GM23248 (cell line): ENCODE results near the gene RAMACL. TPM values are rescaled to one million over a fixed set of nuclear protein-coding genes. Genes with fewer than 3 reads are reported as not detected.

Source experiments
- DNase-seq: peaks from one replicate; pipeline ENCODE4 v3.0.0-alpha.2; 2015
- H2AFZ ChIP-seq: fragments of 200-600 bp; sonication (generic); 2 replicates; pipeline ENCODE4 v1.6.1; 2016; ENCODE audit warnings: antibody characterized with exemption
- H3F3A ChIP-seq: fragments of 200-600 bp; sonication (generic); 2 replicates; pipeline ENCODE4 v1.6.1; 2016; ENCODE audit warnings: mild to moderate bottlenecking, antibody characterized with exemption, mixed run types; ENCODE audit not compliant: insufficient read depth
- H3K27ac ChIP-seq: fragments of 200-600 bp; sonication (generic); 2 replicates; pipeline ENCODE4 v1.5.1; 2016; ENCODE audit warnings: mild to moderate bottlenecking
- H3K27me3 ChIP-seq: fragments of 200-600 bp; sonication (generic); replicated peaks from 2 replicates; pipeline ENCODE4 v1.6.1; 2016; ENCODE audit warnings: mild to moderate bottlenecking; ENCODE audit not compliant: insufficient read depth
- H3K36me3 ChIP-seq: fragments of 200-600 bp; sonication (generic); 2 replicates; pipeline ENCODE4 v1.6.1; 2016; ENCODE audit warnings: low read depth, mild to moderate bottlenecking
- H3K4me1 ChIP-seq: fragments of 200-600 bp; sonication (generic); 2 replicates; pipeline ENCODE4 v1.6.1; 2016; ENCODE audit warnings: mild to moderate bottlenecking; ENCODE audit not compliant: insufficient read depth
- H3K4me2 ChIP-seq: fragments of 200-600 bp; sonication (generic); one replicate; pipeline ENCODE4 v1.6.1; 2016; ENCODE audit warnings: mild to moderate bottlenecking; ENCODE audit not compliant: unreplicated experiment
- H3K4me3 ChIP-seq: fragments of 200-600 bp; sonication (generic); 2 replicates; pipeline ENCODE4 v1.5.1; 2016; ENCODE audit warnings: mild to moderate bottlenecking
- H3K79me2 ChIP-seq: fragments of 200-600 bp; sonication (generic); 2 replicates; pipeline ENCODE4 v1.6.1; 2016; ENCODE audit warnings: mild to moderate bottlenecking; ENCODE audit not compliant: insufficient read depth
- H3K9ac ChIP-seq: fragments of 200-600 bp; sonication (generic); 2 replicates; pipeline ENCODE4 v1.6.1; 2016; ENCODE audit warnings: mild to moderate bottlenecking
- H3K9me2 ChIP-seq: fragments of 200-600 bp; sonication (generic); 2 replicates; pipeline ENCODE4 v1.6.1; 2016; ENCODE audit warnings: mixed run types, mild to moderate bottlenecking, moderate library complexity; ENCODE audit not compliant: insufficient read depth
- H3K9me3 ChIP-seq: fragments of 200-600 bp; sonication (generic); one replicate; pipeline ENCODE4 v1.6.1; 2017; ENCODE audit warnings: low read depth
- H4K20me1 ChIP-seq: fragments of 200-600 bp; sonication (generic); 2 replicates; pipeline ENCODE4 v1.6.0; 2016; ENCODE audit not compliant: insufficient read depth
- EZH2 ChIP-seq: fragments of 200-600 bp; sonication (generic); IDR thresholded peaks from 2 replicates; pipeline ENCODE4 v1.6.1; 2018; ENCODE audit warnings: antibody characterized with exemption, mild to moderate bottlenecking; ENCODE audit not compliant: insufficient read depth, poor library complexity, severe bottlenecking
- EZH2phosphoT487 ChIP-seq: fragments of 200-600 bp; sonication (generic); IDR thresholded peaks from 2 replicates; pipeline ENCODE4 v1.6.1; 2018; ENCODE audit warnings: antibody characterized with exemption, moderate library complexity, mild to moderate bottlenecking, low read depth; ENCODE audit not compliant: insufficient read depth
- WGBS, 2 experiments: methylation state at CpG; one replicate each; pipeline ENCODE4 v1.1.6; 2015 to 2017; ENCODE audit warnings: low lambda C conversion rate in 2 of 2, low coverage in 1 of 2; ENCODE audit errors: missing lambda C conversion rate in 2 of 2; 5-methylcytosine and 5-hydroxymethylcytosine counted together
- in situ Hi-C: fragments of 300-500 bp; cut with MboI; formaldehyde crosslinking; loops from 2 replicates; pipeline ENCODE4 v1.15.0; 2020
- polyA plus RNA-seq: library from polyadenylated mRNA; unstranded; fragments of >200 nt; fragmentation: Nextera tagmentation; extraction: Ambion mirVana; gene quantifications from 2 replicates; pipeline ENCODE4 v1.2.1, GENCODE V29; 2016
- total RNA-seq: library from RNA; depleted of rRNA; stranded (reverse); fragments of >200 nt; shearing (Covaris generic); gene quantifications from 2 replicates; pipeline ENCODE4 v1.2.3, GENCODE V29; 2014

The RAMACL gene
- total and polyA plus RNA-seq, 2 experiments from 2014 or later, result 0.31 to 2.1 TPM

- Histone ChIP-seq H3F3A (peaks cover 24% of the 10 kb centered on the region), H3K27me3 (no peaks in the 10 kb centered on the region), H3K9me3 (no peaks in the 10 kb centered on the region), H3K9ac (no peak overlapping the region), H3K4me1 (peaks cover 27% of the 10 kb centered on the region), H3K79me2 (peaks cover 76% of the 10 kb centered on the region), H3K4me2 (peak overlapping the region; percentile 33), H3K36me3 (no peaks in the 10 kb centered on the region), H3K27ac (no peak overlapping the region), H4K20me1 (no peaks in the 10 kb centered on the region), H2AFZ (no peak overlapping the region), H3K4me3 (no peak overlapping the region), H3K9me2 (no peaks in the 10 kb centered on the region)
- no peak for DNase-seq
- in situ Hi-C loops, result no loop called here
- TF ChIP-seq EZH2phosphoT487 (no peak), EZH2 (no peak)
- WGBS, 2 experiments, result 89 to 91% methylated on average over 8 of the region's 8 CpGs
Observed at GRCh38 chr6:166589786-166590574, 3.5 kb upstream of the RAMACL start.

GRCh38 chr6:166589337-166589731 lies 2.9 kb upstream of the RAMACL start:
- in situ Hi-C loops, result no loop called here
- peaks cover 26% of the 10 kb centered on the region for H3K4me1 ChIP-seq

GRCh38 chr6:166588691-166589336 lies 2.3 kb upstream of the RAMACL start:
- TF ChIP-seq EZH2phosphoT487 (no peak), EZH2 (no peak)
- in situ Hi-C loops, result no loop called here
- Histone ChIP-seq H3K79me2 (peaks cover 88% of the 10 kb centered on the region), H2AFZ (no peak overlapping the region), H3K27me3 (no peaks in the 10 kb centered on the region), H3K36me3 (no peaks in the 10 kb centered on the region), H3K9me3 (no peaks in the 10 kb centered on the region), H3K27ac (peak overlapping the region; percentile 25; the same call in 1 of the 2 replicates), H3K9me2 (no peaks in the 10 kb centered on the region), H3K9ac (no peak overlapping the region), H3K4me3 (no peak overlapping the region), H4K20me1 (no peaks in the 10 kb centered on the region), H3F3A (peaks cover 20% of the 10 kb centered on the region), H3K4me2 (peak overlapping the region; percentile 33), H3K4me1 (peaks cover 30% of the 10 kb centered on the region)
- DNase-seq, result peak; percentile 67
- WGBS, 2 experiments, result 76% methylated on average over 11 of the region's 11 CpGs

More at GRCh38 chr6:166589337-166589731, 2.9 kb upstream of the RAMACL start:
- no peaks in the 10 kb centered on the region for H3K27me3 ChIP-seq
- H3K79me2 ChIP-seq, result peaks cover 83% of the 10 kb centered on the region
- H3K9me2 ChIP-seq, result no peaks in the 10 kb centered on the region
- H3K4me3 ChIP-seq, result no peak overlapping the region
- peak overlapping the region; percentile 25; the same call in 1 of the 2 replicates for H3K27ac ChIP-seq
- H4K20me1 ChIP-seq, result no peaks in the 10 kb centered on the region
- peak overlapping the region; percentile 33 for H3K4me2 ChIP-seq
- H3F3A ChIP-seq, result peaks cover 20% of the 10 kb centered on the region
- no peaks in the 10 kb centered on the region for H3K9me3 ChIP-seq
- DNase-seq, result no peak
- no peak overlapping the region for H2AFZ ChIP-seq
- 84 to 87% methylated on average over 4 of the region's 4 CpGs for WGBS, 2 experiments
- no peak overlapping the region for H3K9ac ChIP-seq
- H3K36me3 ChIP-seq, result no peaks in the 10 kb centered on the region
- TF ChIP-seq EZH2, result no peak
- TF ChIP-seq EZH2phosphoT487, result no peak

GRCh38 chr6:166587631-166588413 lies 1.3 kb upstream of the RAMACL start:
- Histone ChIP-seq H3K4me3 (no peak overlapping the region), H3K4me1 (peaks cover 32% of the 10 kb centered on the region), H3K9me2 (no peaks in the 10 kb centered on the region), H3K4me2 (no peak overlapping the region), H3K36me3 (no peaks in the 10 kb centered on the region), H3K27me3 (no peaks in the 10 kb centered on the region), H4K20me1 (no peaks in the 10 kb centered on the region), H3K79me2 (peaks cover 89% of the 10 kb centered on the region), H3F3A (peaks cover 12% of the 10 kb centered on the region), H3K9me3 (no peaks in the 10 kb centered on the region), H2AFZ (no peak overlapping the region), H3K27ac (no peak overlapping the region), H3K9ac (no peak overlapping the region)
- no peak for DNase-seq
- in situ Hi-C loops, result no loop called here
- no peak for TF ChIP-seq EZH2phosphoT487
- TF ChIP-seq EZH2, result no peak
- WGBS, 2 experiments, result 91% methylated on average over 10 of the region's 10 CpGs
